A549 (cell line): Measurements from ENCODE around the gene SMIM31. TPM values are rescaled to one million over a fixed set of nuclear protein-coding genes. Genes with fewer than 3 reads are reported as not detected.
A peak's percentile ranks its signal among the peaks of the same experiment; 100 is the strongest.

Experiments
- ATAC-seq, 2 experiments: fragments of 200-7000 bp in 1 of 2; fragments of >200 bp in 1 of 2; cut with Nextera tagmentation in 1 of 2; cut with Tn5 transposase in 1 of 2; 3 replicates each; pipeline versions ENCODE4 v1.8.0 to v1.9.1; 2018 to 2020; ENCODE audit warnings: mild to moderate bottlenecking in 1 of 2, moderate library complexity in 1 of 2
- CTCF ChIA-PET: fragments of 300-600 bp; sonication (Branson Sonifier 250); formaldehyde crosslinking; extraction: SDS; loops from one replicate; lab custom pipeline; 2021; ENCODE audit warnings: antibody characterized with exemption, inconsistent platforms; lab: Yijun Ruan, JAX
- POLR2A ChIA-PET: fragments of 350-600 bp; formaldehyde crosslinking; extraction: SDS; loops from one replicate; lab custom pipeline; 2021; ENCODE audit warnings: antibody characterized with exemption, inconsistent platforms; lab: Yijun Ruan, JAX
- DNase-seq, 2 experiments: peaks; one replicate each; pipeline versions ENCODE4 v3.0.0 to v3.0.0-alpha.2; 2011 to 2016; ENCODE audit warnings: low read depth in 1 of 2, low spot score in 1 of 2
- FAIRE-seq: peaks from 2 replicates; lab custom pipeline; 2011; peaks lifted over from hg19 to GRCh38; lab: Jason Lieb, UNC
- H3K27ac ChIP-seq, 2 experiments: fragments of >200 bp; sonication (Bioruptor Twin); formaldehyde crosslinking; 3 replicates each; pipeline ENCODE4 v1.5.1; 2016 to 2017
- H3K4me1 ChIP-seq: fragments of >200 bp; sonication (Bioruptor Twin); formaldehyde crosslinking; 3 replicates; pipeline ENCODE4 v1.6.1; 2016
- H3K4me2 ChIP-seq: fragments of >200 bp; sonication (Bioruptor Twin); formaldehyde crosslinking; 3 replicates; pipeline ENCODE4 v1.6.1; 2016
- H3K4me3 ChIP-seq: fragments of >200 bp; sonication (Bioruptor Twin); formaldehyde crosslinking; 3 replicates; pipeline ENCODE4 v1.5.1; 2016
- H3K9me3 ChIP-seq: fragments of >200 bp; sonication (Bioruptor Twin); formaldehyde crosslinking; 3 replicates; pipeline ENCODE4 v1.6.1; 2016
- BHLHE40 ChIP-seq: IDR thresholded peaks from 2 replicates; pipeline ENCODE4 v1.6.1; 2012; ENCODE audit warnings: low read depth, low read length, inconsistent platforms
- GATA3 ChIP-seq: IDR thresholded peaks from 2 replicates; pipeline ENCODE4 v1.6.1; 2012; ENCODE audit warnings: borderline replicate concordance
- HES2 ChIP-seq: fragments of >200 bp; sonication (Bioruptor Twin); formaldehyde crosslinking; IDR thresholded peaks from 2 replicates; pipeline ENCODE4 v1.6.1; 2016
- HEYL ChIP-seq: fragments of 250-450 bp; sonication (Bioruptor Pico); IDR thresholded peaks from 2 replicates; pipeline ENCODE4 v1.8.0; 2021; ENCODE audit warnings: mild to moderate bottlenecking, moderate library complexity
- JUN ChIP-seq, 2 experiments: fragments of >200 bp; sonication (Bioruptor Twin); formaldehyde crosslinking; IDR thresholded peaks; 2 replicates in 1 of 2; 3 replicates in 1 of 2; pipeline ENCODE4 v1.6.1; 2016 to 2017
- JUNB ChIP-seq: fragments of >200 bp; sonication (Bioruptor Twin); formaldehyde crosslinking; IDR thresholded peaks from 2 replicates; pipeline ENCODE4 v1.6.1; 2016
- MAZ ChIP-seq: fragments of 150-350 bp; IDR thresholded peaks from 2 replicates; pipeline ENCODE4 v1.6.1; 2014; ENCODE audit warnings: antibody characterized with exemption, low read depth, low read length, borderline replicate concordance
- NFE2L2 ChIP-seq: fragments of 150-350 bp; conservative IDR thresholded peaks from 2 replicates; pipeline ENCODE4 v1.6.1; 2014; ENCODE audit warnings: low read length
- RAD21 ChIP-seq, 2 experiments: fragments of >200 bp in 1 of 2; sonication (Bioruptor Twin) in 1 of 2; formaldehyde crosslinking in 1 of 2; IDR thresholded peaks in 1 of 2; conservative IDR thresholded peaks in 1 of 2; 2 replicates in 1 of 2; 3 replicates in 1 of 2; pipeline ENCODE4 v1.6.1; 2012 to 2018; ENCODE audit warnings: inconsistent platforms in 1 of 2
- RARB ChIP-seq: fragments of 250-450 bp; sonication (Bioruptor Pico); IDR thresholded peaks from 2 replicates; pipeline ENCODE4 v1.8.0; 2021; ENCODE audit warnings: mild to moderate bottlenecking, moderate library complexity
- RNF2 ChIP-seq: fragments of 200-600 bp; sonication (generic); IDR thresholded peaks from 2 replicates; pipeline ENCODE4 v1.6.1; 2016; ENCODE audit warnings: low read depth, mild to moderate bottlenecking, antibody characterized with exemption, moderate library complexity, borderline replicate concordance
- SMC3 ChIP-seq: fragments of >200 bp; sonication (Bioruptor Twin); formaldehyde crosslinking; IDR thresholded peaks from 3 replicates; pipeline ENCODE4 v1.6.1; 2018; ENCODE audit warnings: inconsistent platforms
- TP53 ChIP-seq: fragments of 250-450 bp; sonication (Bioruptor Pico); IDR thresholded peaks from 2 replicates; pipeline ENCODE4 v1.5.0; 2021; ENCODE audit warnings: mild to moderate bottlenecking, moderate library complexity
- ZFP36 ChIP-seq: fragments of 450-650 bp; IDR thresholded peaks from 2 replicates; pipeline ENCODE4 v1.6.1; 2014; ENCODE audit warnings: borderline replicate concordance; ENCODE audit not compliant: partially characterized antibody
- ZNF302 ChIP-seq: fragments of 250-450 bp; sonication (Bioruptor Pico); IDR thresholded peaks from 2 replicates; pipeline ENCODE4 v1.9.0; 2021; ENCODE audit warnings: inconsistent platforms, mild to moderate bottlenecking, moderate library complexity
- WGBS: methylation state at CpG from one replicate; pipeline ENCODE4 v1.1.6; 2017; ENCODE audit errors: missing lambda C conversion rate; 5-methylcytosine and 5-hydroxymethylcytosine counted together
- polyA plus RNA-seq, 4 experiments: library from polyadenylated mRNA; depleted of rRNA in 3 of 4; stranded (reverse); fragments of >200 nt; fragmentation: RNase III in 1 of 4; extraction: RNeasy Plus Mini Kit Qiagen cat#74134 plus additional on column Dnase treatment in 1 of 4; gene quantifications; 2 replicates in 3 of 4; 3 replicates in 1 of 4; pipeline ENCODE4 v1.2.3, GENCODE V29; 2011 to 2017
- TF ChIP-seq, protein P1 (sequence below): fragments of 250-450 bp; sonication (Bioruptor Pico); IDR thresholded peaks from 2 replicates; pipeline ENCODE4 v1.5.0; 2021; ENCODE audit warnings: mild to moderate bottlenecking, moderate library complexity, borderline replicate concordance
- TF ChIP-seq, protein P2 (sequence below): fragments of >200 bp; sonication (Bioruptor Twin); formaldehyde crosslinking; IDR thresholded peaks from 3 replicates; pipeline ENCODE4 v1.5.1; 2016
- TF ChIP-seq, protein P3 (sequence below): fragments of 450-650 bp; IDR thresholded peaks from 2 replicates; pipeline ENCODE4 v1.6.1; 2014; ENCODE audit warnings: antibody characterized with exemption
- TF ChIP-seq, protein P4 (sequence below): IDR thresholded peaks from 2 replicates; pipeline ENCODE4 v1.6.1; 2012; ENCODE audit warnings: low read depth, borderline replicate concordance

Gene SMIM31
- polyA plus RNA-seq, 2 of the 4 experiments (the other 2 are of a cell fraction) = 0.39 TPM; not detected in 1

DNA sequence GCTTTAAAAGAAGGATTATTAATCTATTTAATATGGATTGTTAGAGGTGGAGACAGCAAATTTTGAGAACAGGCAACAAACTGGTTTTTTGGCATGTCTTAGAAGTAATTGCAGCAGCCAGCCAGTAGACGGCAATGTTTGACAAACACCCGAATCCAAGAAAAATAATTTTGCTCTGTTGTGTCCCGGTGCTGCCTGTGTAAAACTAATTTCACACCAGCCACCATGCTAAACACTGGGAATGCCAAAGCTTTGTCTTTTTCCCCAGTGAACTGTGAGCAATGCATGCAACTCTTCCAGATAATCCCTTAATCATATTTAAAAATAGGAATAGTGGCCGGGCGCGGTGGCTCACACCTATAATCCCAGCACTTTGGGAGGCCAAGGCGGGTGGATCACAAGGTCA lies 25.9 kb downstream of the SMIM31 start:
- ATAC-seq (peak in 1 of 2 experiments; percentile 46; a peak in 2 of 6 replicates), DNase-seq (peak; percentile 13 to 35), FAIRE-seq (no peak)
- Histone ChIP-seq H3K9me3 (no peaks in the 10 kb centered on the region), H3K4me3 (no peak overlapping the region), H3K27ac (no peak overlapping the region), H3K4me1 (no peaks in the 10 kb centered on the region), H3K4me2 (no peak overlapping the region)
- ChIA-PET CTCF (interaction anchor here (0.6 to 1.9 kb wide), 6 partner anchors 8 to 301 kb away, joined by 3 to 5 read pairs (median 4); no protein-coding TSS in a partner anchor), POLR2A (no interaction called here)
- TF ChIP-seq RAD21 (conservative IDR thresholded peaks at IDR 0.05 in 1 of 2, IDR thresholded peaks at IDR 0.05 in 1 of 2) (peak; percentile 57 to 68), BHLHE40 (no peak), SMC3 (peak; percentile 52)
- TF ChIP-seq, protein P1, sequence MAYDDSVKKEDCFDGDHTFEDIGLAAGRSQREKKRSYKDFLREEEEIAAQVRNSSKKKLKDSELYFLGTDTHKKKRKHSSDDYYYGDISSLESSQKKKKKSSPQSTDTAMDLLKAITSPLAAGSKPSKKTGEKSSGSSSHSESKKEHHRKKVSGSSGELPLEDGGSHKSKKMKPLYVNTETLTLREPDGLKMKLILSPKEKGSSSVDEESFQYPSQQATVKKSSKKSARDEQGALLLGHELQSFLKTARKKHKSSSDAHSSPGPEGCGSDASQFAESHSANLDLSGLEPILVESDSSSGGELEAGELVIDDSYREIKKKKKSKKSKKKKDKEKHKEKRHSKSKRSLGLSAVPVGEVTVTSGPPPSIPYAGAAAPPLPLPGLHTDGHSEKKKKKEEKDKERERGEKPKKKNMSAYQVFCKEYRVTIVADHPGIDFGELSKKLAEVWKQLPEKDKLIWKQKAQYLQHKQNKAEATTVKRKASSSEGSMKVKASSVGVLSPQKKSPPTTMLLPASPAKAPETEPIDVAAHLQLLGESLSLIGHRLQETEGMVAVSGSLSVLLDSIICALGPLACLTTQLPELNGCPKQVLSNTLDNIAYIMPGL (CRISPR knock-in tag) = no peak
- TF ChIP-seq, protein P2, sequence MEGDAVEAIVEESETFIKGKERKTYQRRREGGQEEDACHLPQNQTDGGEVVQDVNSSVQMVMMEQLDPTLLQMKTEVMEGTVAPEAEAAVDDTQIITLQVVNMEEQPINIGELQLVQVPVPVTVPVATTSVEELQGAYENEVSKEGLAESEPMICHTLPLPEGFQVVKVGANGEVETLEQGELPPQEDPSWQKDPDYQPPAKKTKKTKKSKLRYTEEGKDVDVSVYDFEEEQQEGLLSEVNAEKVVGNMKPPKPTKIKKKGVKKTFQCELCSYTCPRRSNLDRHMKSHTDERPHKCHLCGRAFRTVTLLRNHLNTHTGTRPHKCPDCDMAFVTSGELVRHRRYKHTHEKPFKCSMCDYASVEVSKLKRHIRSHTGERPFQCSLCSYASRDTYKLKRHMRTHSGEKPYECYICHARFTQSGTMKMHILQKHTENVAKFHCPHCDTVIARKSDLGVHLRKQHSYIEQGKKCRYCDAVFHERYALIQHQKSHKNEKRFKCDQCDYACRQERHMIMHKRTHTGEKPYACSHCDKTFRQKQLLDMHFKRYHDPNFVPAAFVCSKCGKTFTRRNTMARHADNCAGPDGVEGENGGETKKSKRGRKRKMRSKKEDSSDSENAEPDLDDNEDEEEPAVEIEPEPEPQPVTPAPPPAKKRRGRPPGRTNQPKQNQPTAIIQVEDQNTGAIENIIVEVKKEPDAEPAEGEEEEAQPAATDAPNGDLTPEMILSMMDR = peak; percentile 69
- 51% methylated on average over 6 of the region's 7 CpGs for WGBS

- no peak for FAIRE-seq
- TF ChIP-seq MAZ (no peak), HEYL (CRISPR knock-in tag) (no peak), RNF2 (no peak), ZNF302 (CRISPR knock-in tag) (no peak), GATA3 (no peak), NFE2L2 (no peak), ZFP36 (no peak), JUN (IDR thresholded peaks at IDR 0.05) (no peak), JUNB (no peak), HES2 (no peak), RARB (CRISPR knock-in tag) (no peak), TP53 (no peak)
- TF ChIP-seq, protein P3, sequence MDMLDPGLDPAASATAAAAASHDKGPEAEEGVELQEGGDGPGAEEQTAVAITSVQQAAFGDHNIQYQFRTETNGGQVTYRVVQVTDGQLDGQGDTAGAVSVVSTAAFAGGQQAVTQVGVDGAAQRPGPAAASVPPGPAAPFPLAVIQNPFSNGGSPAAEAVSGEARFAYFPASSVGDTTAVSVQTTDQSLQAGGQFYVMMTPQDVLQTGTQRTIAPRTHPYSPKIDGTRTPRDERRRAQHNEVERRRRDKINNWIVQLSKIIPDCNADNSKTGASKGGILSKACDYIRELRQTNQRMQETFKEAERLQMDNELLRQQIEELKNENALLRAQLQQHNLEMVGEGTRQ = no peak
- TF ChIP-seq, protein P4, sequence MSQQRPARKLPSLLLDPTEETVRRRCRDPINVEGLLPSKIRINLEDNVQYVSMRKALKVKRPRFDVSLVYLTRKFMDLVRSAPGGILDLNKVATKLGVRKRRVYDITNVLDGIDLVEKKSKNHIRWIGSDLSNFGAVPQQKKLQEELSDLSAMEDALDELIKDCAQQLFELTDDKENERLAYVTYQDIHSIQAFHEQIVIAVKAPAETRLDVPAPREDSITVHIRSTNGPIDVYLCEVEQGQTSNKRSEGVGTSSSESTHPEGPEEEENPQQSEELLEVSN = no peak
- Histone ChIP-seq H3K4me3 (no peak overlapping the region), H3K4me1 (no peaks in the 10 kb centered on the region), H3K27ac (no peak overlapping the region), H3K4me2 (no peak overlapping the region), H3K9me3 (no peaks in the 10 kb centered on the region)
- CTCF ChIA-PET = interaction anchor here (0.7 to 1.8 kb wide), 5 partner anchors 9 to 296 kb away, joined by 3 to 5 read pairs (median 3); no protein-coding TSS in a partner anchor
- ATAC-seq = no peak
- DNase-seq = no peak
- POLR2A ChIA-PET = no interaction called here
- 90% methylated on average over 2 of the region's 3 CpGs for WGBS
Observed at GRCh38 chr4:164780839-164781238, 26.9 kb downstream of the SMIM31 start.
